Stimulated activated effector memory CD8-positive, alpha-beta T cell treated with anti-CD3 and anti-CD28 coated beads, Interleukin-12 subunit alpha, Interleukin-12 subunit beta, amount 100 ng/mL, for 72 hours (primary cell): Measurements from ENCODE around the gene MAPK12.

Experiments used
- ATAC-seq: fragments of 150-1000 bp; cut with Tn5 transposase; 2 replicates; pipeline ENCODE4 v1.10.0; 2021
- DNase-seq, 2 donors: peaks; one replicate each; pipeline ENCODE4 v3.0.0; 2021 to 2022; ENCODE audit warnings: low spot score in 2 of 2
- H3K27ac Mint-ChIP-seq: one replicate; pipeline ENCODE4 v1.8.0; 2022; ENCODE audit warnings: mild to moderate bottlenecking, mixed read lengths
- H3K36me3 Mint-ChIP-seq: one replicate; pipeline ENCODE4 v1.8.0; 2022; ENCODE audit warnings: mild to moderate bottlenecking, mixed read lengths
- H3K4me1 Mint-ChIP-seq: one replicate; pipeline ENCODE4 v1.8.0; 2022; ENCODE audit warnings: mixed read lengths
- H3K4me3 Mint-ChIP-seq: one replicate; pipeline ENCODE4 v1.8.0; 2022; ENCODE audit warnings: mild to moderate bottlenecking, mixed read lengths
- H3K9me3 Mint-ChIP-seq: one replicate; pipeline ENCODE4 v1.8.0; 2022; ENCODE audit warnings: mixed read lengths

MAPK12 gene

GRCh38 chr22:50246242-50247175, 15.0 kb downstream of the MAPK12 start:
- ATAC-seq (no peak), DNase-seq (no peak)
- peaks cover 35% of the 10 kb centered on the region for H3K4me1 Mint-ChIP-seq
- H3K9me3 Mint-ChIP-seq = no peaks in the 10 kb centered on the region
- H3K36me3 Mint-ChIP-seq = peaks cover 43% of the 10 kb centered on the region
- peak overlapping the region; percentile 96 for H3K4me3 Mint-ChIP-seq
- peak overlapping the region; percentile 87 for H3K27ac Mint-ChIP-seq

GRCh38 chr22:50245214-50246072, 16.0 kb downstream of the MAPK12 start:
- no peak for DNase-seq
- Mint-ChIP-seq H3K36me3 (peaks cover 51% of the 10 kb centered on the region), H3K27ac (peak overlapping the region; percentile 99), H3K9me3 (no peaks in the 10 kb centered on the region), H3K4me1 (peaks cover 40% of the 10 kb centered on the region), H3K4me3 (peak overlapping the region; percentile 96)
- no peak for ATAC-seq

- Mint-ChIP-seq H3K4me1 (peaks cover 35% of the 10 kb centered on the region), H3K27ac (peak within 1 kb of the TSS; percentile 99), H3K4me3 (peak within 1 kb of the TSS; percentile 96), H3K36me3 (peaks cover 55% of the 10 kb centered on the region), H3K9me3 (no peaks in the 10 kb centered on the region)
- ATAC-seq (peak; percentile 93), DNase-seq (peak; percentile 92 to 95)
These were observed 16.9 kb downstream of the MAPK12 start, which contains the start of gene TUBGCP6 for GRCh38 chr22:50244420-50245213. TUBGCP6 (minus strand) TSS chr22:50245023; CDS start chr22:50244459, 564 bp downstream.

GRCh38 chr22:50243685-50244419, 17.6 kb downstream of the MAPK12 start:
- peak overlapping the region; percentile 96 for H3K4me3 Mint-ChIP-seq
- H3K4me1 Mint-ChIP-seq = peaks cover 35% of the 10 kb centered on the region
- H3K36me3 Mint-ChIP-seq = peaks cover 63% of the 10 kb centered on the region
- no peaks in the 10 kb centered on the region for H3K9me3 Mint-ChIP-seq
- no peak for ATAC-seq
- peak overlapping the region; percentile 99 for H3K27ac Mint-ChIP-seq
- no peak for DNase-seq

GRCh38 chr22:50242406-50242949, 19.0 kb downstream of the MAPK12 start:
- Mint-ChIP-seq H3K4me3 (peak overlapping the region; percentile 96), H3K9me3 (no peaks in the 10 kb centered on the region), H3K27ac (peak overlapping the region; percentile 99), H3K4me1 (peaks cover 34% of the 10 kb centered on the region), H3K36me3 (peaks cover 70% of the 10 kb centered on the region)
- DNase-seq (no peak), ATAC-seq (no peak)

GRCh38 chr22:50238755-50239154, 22.7 kb downstream of the MAPK12 start:
- H3K27ac Mint-ChIP-seq = no peak overlapping the region
- ATAC-seq (no peak), DNase-seq (no peak)
- peaks cover 40% of the 10 kb centered on the region for H3K4me1 Mint-ChIP-seq
- no peaks in the 10 kb centered on the region for H3K9me3 Mint-ChIP-seq
- H3K4me3 Mint-ChIP-seq = no peak overlapping the region
- H3K36me3 Mint-ChIP-seq = peaks cover 71% of the 10 kb centered on the region

- Mint-ChIP-seq H3K36me3 (peaks cover 79% of the 10 kb centered on the region), H3K9me3 (no peaks in the 10 kb centered on the region), H3K4me3 (no peak overlapping the region), H3K4me1 (peaks cover 44% of the 10 kb centered on the region), H3K27ac (peak overlapping the region; percentile 58)
- DNase-seq (no peak), ATAC-seq (no peak)
These were observed 24.6 kb downstream of the MAPK12 start for GRCh38 chr22:50236731-50237409.

GRCh38 chr22:50233223-50233622, 28.3 kb downstream of the MAPK12 start:
- no peak overlapping the region for H3K27ac Mint-ChIP-seq
- peaks cover 51% of the 10 kb centered on the region for H3K4me1 Mint-ChIP-seq
- no peaks in the 10 kb centered on the region for H3K9me3 Mint-ChIP-seq
- H3K4me3 Mint-ChIP-seq = no peak overlapping the region
- no peak for DNase-seq
- no peak for ATAC-seq
- H3K36me3 Mint-ChIP-seq = peaks cover 85% of the 10 kb centered on the region

GRCh38 chr22:50232481-50233151, 28.9 kb downstream of the MAPK12 start:
- ATAC-seq = no peak
- H3K9me3 Mint-ChIP-seq = no peaks in the 10 kb centered on the region
- H3K27ac Mint-ChIP-seq = peak overlapping the region; percentile 33
- H3K36me3 Mint-ChIP-seq = peaks cover 80% of the 10 kb centered on the region
- H3K4me1 Mint-ChIP-seq = peaks cover 45% of the 10 kb centered on the region
- DNase-seq = no peak
- H3K4me3 Mint-ChIP-seq = no peak overlapping the region

- Mint-ChIP-seq H3K9me3 (no peaks in the 10 kb centered on the region), H3K27ac (peak overlapping the region; percentile 85), H3K4me3 (no peak overlapping the region), H3K36me3 (peaks cover 68% of the 10 kb centered on the region), H3K4me1 (peaks cover 27% of the 10 kb centered on the region)
- no peak for ATAC-seq
- no peak for DNase-seq
These were observed 32.1 kb downstream of the MAPK12 start for GRCh38 chr22:50229370-50229769.

- Mint-ChIP-seq H3K4me1 (peaks cover 17% of the 10 kb centered on the region), H3K9me3 (no peaks in the 10 kb centered on the region), H3K36me3 (peaks cover 69% of the 10 kb centered on the region), H3K27ac (peak overlapping the region; percentile 85), H3K4me3 (no peak overlapping the region)
- peak; percentile 8 for ATAC-seq
- no peak for DNase-seq
These were observed 33.1 kb downstream of the MAPK12 start for GRCh38 chr22:50228366-50228765.

- H3K36me3 Mint-ChIP-seq = peaks cover 69% of the 10 kb centered on the region
- H3K4me3 Mint-ChIP-seq = no peak overlapping the region
- peaks cover 16% of the 10 kb centered on the region for H3K4me1 Mint-ChIP-seq
- ATAC-seq = no peak
- no peak overlapping the region for H3K27ac Mint-ChIP-seq
- H3K9me3 Mint-ChIP-seq = no peaks in the 10 kb centered on the region
- no peak for DNase-seq
These were observed 33.8 kb downstream of the MAPK12 start for GRCh38 chr22:50227579-50228215.

GRCh38 chr22:50226875-50227165, 34.7 kb downstream of the MAPK12 start:
- Mint-ChIP-seq H3K27ac (no peak overlapping the region), H3K36me3 (peaks cover 69% of the 10 kb centered on the region), H3K4me1 (peaks cover 16% of the 10 kb centered on the region), H3K4me3 (no peak overlapping the region), H3K9me3 (no peaks in the 10 kb centered on the region)
- no peak for ATAC-seq
- no peak for DNase-seq
